Kidney tubule cell (primary cell): ENCODE results near the gene KCNJ12.
"Not testable (repeated sequence)": the region's sequence is repeated elsewhere in the genome, so short reads cannot be mapped to it uniquely, and the experiment has no call there.

Source experiments
- DNase-seq: peaks from one replicate; pipeline ENCODE4 v3.0.0-alpha.2; 2018; ENCODE audit warnings: low spot score

KCNJ12 gene

GRCh38 chr17:21387616-21388015, 11.5 kb downstream of the KCNJ12 start:
- no peak for DNase-seq

- no peak for DNase-seq
Measured at GRCh38 chr17:21388066-21388465, 11.9 kb downstream of the KCNJ12 start.

- no peak for DNase-seq
Measured at GRCh38 chr17:21388944-21389343, 12.8 kb downstream of the KCNJ12 start.

- no peak for DNase-seq
Measured at GRCh38 chr17:21389394-21389793, 13.2 kb downstream of the KCNJ12 start.

GRCh38 chr17:21390294-21390693, 14.1 kb downstream of the KCNJ12 start:
- DNase-seq: no peak

DNA sequence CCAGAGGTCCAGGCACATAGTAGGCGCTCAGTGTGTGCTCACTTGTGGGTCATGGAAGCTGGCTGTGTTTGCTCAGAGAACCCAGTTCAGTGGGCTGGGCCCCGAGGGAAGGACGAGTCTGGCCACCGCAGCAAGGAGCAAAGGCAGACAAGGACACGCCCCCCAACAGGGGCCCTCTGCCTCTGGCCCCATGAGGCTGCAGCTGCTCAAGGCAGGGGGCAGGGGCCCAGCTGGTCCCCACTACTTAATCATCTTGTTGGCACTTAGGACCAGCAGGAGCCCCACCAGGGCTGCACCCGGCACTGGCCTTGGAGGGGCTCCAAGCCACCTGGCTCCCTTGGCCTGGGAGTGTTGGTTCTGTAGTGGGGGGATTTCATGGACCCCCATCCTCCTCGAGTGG, 16.1 kb downstream of the KCNJ12 start:
- no peak for DNase-seq

- peak; percentile 61 for DNase-seq
Measured at GRCh38 chr17:21394265-21394664, 18.1 kb downstream of the KCNJ12 start.

DNA sequence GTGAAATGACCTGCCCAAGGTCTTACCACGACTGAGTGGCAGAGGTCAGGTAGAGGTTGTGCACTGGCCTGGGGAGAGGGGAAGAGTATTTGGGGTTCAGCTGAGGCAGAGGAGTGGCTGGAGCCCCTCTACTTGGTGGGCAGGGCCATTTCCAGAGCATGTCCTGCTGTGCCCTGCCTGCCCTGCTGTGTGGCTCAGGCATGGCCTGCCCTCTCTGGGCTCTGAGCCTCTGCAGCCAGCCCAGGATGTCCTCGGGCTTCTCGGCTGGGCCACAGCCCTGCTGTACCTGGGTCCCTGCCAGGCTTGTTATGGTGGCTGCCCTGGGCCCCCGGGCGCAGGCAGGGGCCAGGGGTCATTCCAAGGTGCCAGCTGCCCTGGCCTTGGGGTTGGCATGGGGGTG, 19.6 kb downstream of the KCNJ12 start:
- no peak for DNase-seq

DNA sequence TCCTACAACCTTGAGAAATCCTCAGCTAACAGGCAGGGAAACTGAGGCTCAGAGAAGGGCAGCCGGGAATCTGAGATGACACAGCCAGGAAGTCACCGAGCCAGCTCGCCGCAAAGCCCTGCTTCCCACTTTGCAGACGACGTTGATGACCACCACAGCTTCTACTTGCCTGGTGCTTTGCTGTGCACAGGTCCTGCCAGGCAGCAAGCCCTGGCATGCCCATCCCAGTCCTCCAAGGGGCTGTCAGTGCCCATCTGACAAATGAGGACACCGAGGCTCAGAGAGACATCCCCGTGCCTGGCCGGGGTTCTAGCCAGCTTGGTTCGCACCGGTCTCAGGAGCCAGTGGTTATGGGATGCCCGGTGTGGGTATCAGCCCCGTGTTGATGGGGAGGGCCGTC, 20.1 kb downstream of the KCNJ12 start:
- no peak for DNase-seq

GRCh38 chr17:21397341-21398190, 21.4 kb downstream of the KCNJ12 start:
- DNase-seq: no peak

GRCh38 chr17:21399474-21400186, 23.5 kb downstream of the KCNJ12 start:
- DNase-seq: no peak

DNA sequence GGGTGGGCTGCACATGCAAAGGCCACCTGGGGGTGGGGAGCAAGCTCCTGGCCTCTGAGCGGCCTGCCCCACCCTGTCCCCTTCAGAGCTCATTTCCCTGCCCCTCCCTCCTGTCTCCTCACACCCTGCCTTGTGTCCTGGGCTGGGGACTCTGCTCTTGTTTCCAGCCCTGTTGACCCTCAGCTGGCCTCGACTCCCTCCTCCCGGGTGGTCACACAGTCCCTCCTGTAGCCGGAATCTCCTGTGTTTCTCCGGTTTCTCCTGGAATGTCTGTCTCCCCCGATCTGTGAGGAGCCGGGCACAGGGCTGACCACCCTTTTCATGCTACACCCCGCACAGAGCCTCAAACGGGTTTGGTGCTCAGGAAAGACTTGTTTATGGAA, 24.0 kb downstream of the KCNJ12 start:
- not testable (repeated sequence) for DNase-seq

DNA sequence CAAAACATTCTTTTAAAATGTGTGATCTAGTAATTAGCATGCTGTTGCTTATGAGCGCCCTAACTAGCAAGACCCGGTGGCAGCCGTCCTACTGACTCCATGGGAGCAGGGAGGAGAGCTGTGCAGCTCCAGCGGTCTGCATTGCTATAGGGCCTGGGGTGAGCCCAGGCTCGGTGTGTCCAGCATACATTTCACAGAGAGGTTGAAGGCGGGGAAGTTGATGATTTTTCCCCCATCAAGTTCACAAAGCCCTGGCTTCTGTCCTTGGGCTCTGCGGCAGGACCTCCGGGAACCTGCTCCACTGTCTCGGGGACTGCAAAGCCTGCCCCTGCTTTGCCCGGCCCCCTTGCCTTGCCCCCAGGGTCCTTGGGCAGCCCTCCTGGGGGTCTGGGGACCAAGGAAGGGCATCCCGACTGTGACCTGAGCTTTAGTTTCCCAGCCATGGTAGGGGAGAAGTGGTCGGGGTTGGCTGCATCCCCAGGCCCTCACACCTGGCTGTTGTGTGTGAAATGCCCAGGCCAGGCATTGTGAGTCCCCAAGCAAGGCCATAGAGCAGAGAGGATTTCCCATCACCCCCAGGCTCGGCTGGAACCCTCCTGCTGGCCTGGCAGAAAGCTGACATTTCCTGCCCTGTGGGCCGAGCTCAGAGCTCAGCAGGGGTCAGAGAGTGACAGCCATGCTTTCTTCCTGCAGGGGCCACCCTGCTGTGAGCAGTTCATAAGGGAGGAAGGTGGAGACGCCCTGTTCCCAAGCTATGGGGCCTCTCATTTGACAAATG, 24.8 kb downstream of the KCNJ12 start:
- DNase-seq: no peak

DNA sequence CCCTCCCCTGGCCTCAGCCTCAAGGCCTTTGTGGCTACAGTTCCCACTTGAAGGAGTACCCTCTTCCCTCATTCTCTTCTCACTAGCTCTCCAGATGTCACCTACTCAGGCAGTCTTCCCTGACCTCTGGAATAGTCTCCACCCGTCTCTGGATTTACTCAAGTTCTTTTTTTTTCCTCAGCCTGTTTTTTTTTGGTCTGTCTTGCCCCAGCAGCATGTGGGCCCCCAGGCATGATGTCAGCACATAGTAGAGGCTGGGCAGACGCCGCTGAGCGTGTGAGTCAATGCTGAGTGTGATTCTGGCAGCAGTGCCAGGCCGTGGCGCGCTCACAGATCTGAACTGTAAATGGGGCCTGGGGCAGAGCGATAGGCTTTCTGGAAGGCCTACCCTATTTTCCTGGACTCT, 26.0 kb downstream of the KCNJ12 start:
- DNase-seq: peak; percentile 87

DNA sequence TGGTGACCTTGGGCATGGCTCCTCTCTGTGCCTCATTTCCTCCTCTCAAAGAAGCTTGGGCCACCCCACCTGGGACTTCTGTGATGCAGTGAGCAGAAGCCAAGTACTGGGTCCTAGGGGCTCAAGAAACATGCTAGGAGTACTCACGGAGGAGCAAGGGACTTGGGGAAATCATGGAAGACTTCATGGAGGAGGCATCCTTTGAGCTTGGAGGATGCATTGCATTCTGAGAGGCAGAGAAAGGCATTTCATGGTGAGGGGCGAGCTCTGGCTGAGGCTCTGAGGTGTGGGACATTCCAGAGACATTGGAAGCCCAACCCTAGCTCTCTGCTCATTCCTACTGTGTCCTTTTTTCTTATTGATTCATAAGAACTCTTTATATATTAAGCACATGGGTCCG, 26.8 kb downstream of the KCNJ12 start:
- DNase-seq: not testable (repeated sequence)

DNA sequence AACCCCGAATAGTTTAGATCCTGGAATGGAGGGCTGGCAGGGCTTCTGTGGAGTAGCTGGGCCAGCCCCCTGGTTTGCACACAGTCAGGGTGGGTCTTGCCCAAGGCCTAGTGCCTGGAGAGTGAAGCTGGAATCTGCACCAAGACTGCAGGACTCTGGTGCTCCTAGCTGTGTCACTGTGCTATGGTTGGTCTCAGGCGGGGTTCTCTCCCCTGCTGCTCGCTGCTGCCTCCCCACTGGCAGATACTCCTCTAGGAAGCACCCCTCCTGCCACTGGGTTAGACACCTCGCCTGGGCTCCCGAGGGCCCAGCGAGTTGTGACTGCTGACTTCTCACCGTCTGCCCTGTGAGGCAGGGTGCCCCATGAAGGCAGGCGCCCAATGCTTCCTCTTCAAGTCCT, 27.9 kb downstream of the KCNJ12 start:
- DNase-seq: not testable (repeated sequence)

DNA sequence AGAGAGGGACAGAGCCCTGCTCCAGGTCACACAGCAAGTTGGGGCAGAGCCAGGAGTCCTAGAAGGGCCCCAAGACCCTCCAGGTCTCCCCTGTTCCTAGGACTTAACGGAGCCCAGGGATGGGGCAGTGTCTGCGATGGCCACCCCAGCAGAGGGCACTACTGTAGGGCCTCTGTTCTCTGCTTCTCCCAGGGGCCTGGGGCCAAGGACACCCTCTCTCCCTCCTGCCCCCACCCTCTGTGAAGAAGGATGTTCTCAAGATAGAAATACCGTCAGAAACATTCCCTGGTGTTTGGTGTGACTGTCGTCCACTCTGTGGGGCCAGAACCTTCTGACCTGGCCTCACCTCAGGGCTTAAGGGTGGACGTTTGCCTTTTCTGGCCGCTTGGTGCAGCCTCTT, 28.4 kb downstream of the KCNJ12 start:
- DNase-seq: not testable (repeated sequence)

- not testable (repeated sequence) for DNase-seq
Measured at GRCh38 chr17:21404956-21405731, 29.0 kb downstream of the KCNJ12 start.

- not testable (repeated sequence) for DNase-seq
Measured at GRCh38 chr17:21405904-21406400, 29.8 kb downstream of the KCNJ12 start.

- not testable (repeated sequence) for DNase-seq
Measured at GRCh38 chr17:21406616-21407404, 30.7 kb downstream of the KCNJ12 start.

- DNase-seq: not testable (repeated sequence)
Measured at GRCh38 chr17:21407752-21408151, 31.6 kb downstream of the KCNJ12 start.
